SH-SY5Y (cell line): Measurements from ENCODE around the gene GK.

Source experiments
- GATA2 ChIP-seq: IDR thresholded peaks from 2 replicates; pipeline ENCODE4 v1.6.1; 2011; ENCODE audit warnings: mild to moderate bottlenecking, low read depth, low read length
- GATA3 ChIP-seq: IDR thresholded peaks from 2 replicates; pipeline ENCODE4 v1.6.1; 2011; ENCODE audit warnings: low read depth, mild to moderate bottlenecking, low read length, moderate library complexity

- TF ChIP-seq GATA2 (no peak), GATA3 (no peak)
Observed at GRCh38 chrX:30693999-30694650, 40.9 kb downstream of the GK start.
